H1 (cell line): ENCODE results near the gene SYNCRIP. TPM values are rescaled to one million over a fixed set of nuclear protein-coding genes. Genes with fewer than 3 reads are reported as not detected.

Source experiments
- CTCF ChIA-PET: fragments of 300-600 bp; sonication (Branson Sonifier 250); formaldehyde crosslinking; loops from one replicate; lab custom pipeline; 2021; ENCODE audit not compliant: partially characterized antibody; lab: Charles Lee
- POLR2A ChIA-PET: fragments of 300-600 bp; sonication (Branson Sonifier 250); formaldehyde crosslinking; loops from one replicate; lab custom pipeline; 2021; ENCODE audit warnings: inconsistent platforms; ENCODE audit not compliant: partially characterized antibody; lab: Charles Lee
- DNase-seq, 2 experiments: peaks; one replicate each; pipeline versions ENCODE4 v3.0.0 to v3.0.0-alpha.2; 2010 to 2022; ENCODE audit warnings: low spot score in 2 of 2, low read depth in 1 of 2, mixed read lengths in 1 of 2
- FAIRE-seq: peaks from 2 replicates; lab custom pipeline; 2011; peaks lifted over from hg19 to GRCh38; lab: Jason Lieb, UNC
- H2AFZ ChIP-seq: 2 replicates; pipeline ENCODE4 v1.8.1; 2012; ENCODE audit warnings: low read length, inconsistent platforms
- H2AK5ac ChIP-seq: 2 replicates; pipeline ENCODE4 v1.6.1; 2013; ENCODE audit warnings: low read depth, low read length
- H2BK120ac ChIP-seq: replicated peaks from 2 replicates; pipeline ENCODE3; 2013; ENCODE audit warnings: low read depth, low read length, inconsistent platforms
- H2BK12ac ChIP-seq: 2 replicates; pipeline ENCODE4 v1.6.1; 2013; ENCODE audit warnings: low read depth, low read length
- H2BK15ac ChIP-seq: 2 replicates; pipeline ENCODE4 v1.6.1; 2013; ENCODE audit warnings: low read length
- H2BK20ac ChIP-seq: 2 replicates; pipeline ENCODE4 v1.6.1; 2013; ENCODE audit warnings: low read length
- H2BK5ac ChIP-seq: 2 replicates; pipeline ENCODE4 v1.6.1; 2013; ENCODE audit warnings: low read depth, low read length
- H3K14ac ChIP-seq: 2 replicates; pipeline ENCODE4 v1.6.1; 2013; ENCODE audit warnings: inconsistent platforms; ENCODE audit not compliant: insufficient read length
- H3K18ac ChIP-seq: 2 replicates; pipeline ENCODE4 v1.6.1; 2013; ENCODE audit warnings: low read length; ENCODE audit errors: extremely low read depth
- H3K23ac ChIP-seq: 2 replicates; pipeline ENCODE4 v1.6.1; 2013; ENCODE audit warnings: inconsistent platforms; ENCODE audit not compliant: insufficient read length
- H3K23me2 ChIP-seq: 2 replicates; pipeline ENCODE4 v1.6.1; 2013; ENCODE audit warnings: low read depth, low read length
- H3K27ac ChIP-seq: 2 replicates; pipeline ENCODE4 v1.6.1; 2011; ENCODE audit warnings: low read depth, low read length, inconsistent platforms
- H3K27me3 ChIP-seq, 4 experiments: replicated peaks in 1 of 4; 1 replicate in 1 of 4; 2 replicates in 3 of 4; pipeline versions ENCODE4 v1.6.1 to v1.8.1; 2011 to 2013; ENCODE audit warnings: low read length in 3 of 4, mild to moderate bottlenecking in 3 of 4, inconsistent platforms in 2 of 4, mixed read lengths in 2 of 4, moderate library complexity in 1 of 4; ENCODE audit not compliant: control insufficient read depth in 3 of 4, insufficient read depth in 3 of 4; ENCODE audit errors: extremely low read depth in 1 of 4
- H3K36me3 ChIP-seq, 4 experiments: 2 replicates each; pipeline versions ENCODE4 v1.6.1 to v1.8.1; 2011 to 2013; ENCODE audit warnings: mild to moderate bottlenecking in 4 of 4, low read length in 3 of 4, moderate library complexity in 2 of 4, control low read depth in 1 of 4, inconsistent platforms in 1 of 4; ENCODE audit not compliant: insufficient read depth in 4 of 4, control insufficient read depth in 2 of 4
- H3K4ac ChIP-seq: replicated peaks from 2 replicates; pipeline ENCODE3; 2013; ENCODE audit warnings: low read length, low read depth, mixed read lengths, inconsistent platforms; ENCODE audit not compliant: insufficient read length
- H3K4me1 ChIP-seq, 4 experiments: replicated peaks in 1 of 4; 1 replicate in 1 of 4; 2 replicates in 3 of 4; pipeline versions ENCODE4 v1.6.1 to v1.8.1; 2011 to 2013; ENCODE audit warnings: low read length in 3 of 4, inconsistent platforms in 2 of 4, mixed read lengths in 1 of 4; ENCODE audit not compliant: insufficient read depth in 4 of 4, control insufficient read depth in 3 of 4
- H3K4me2 ChIP-seq, 2 experiments: 2 replicates each; pipeline versions ENCODE4 v1.6.1 to v1.8.1; 2011 to 2013; ENCODE audit warnings: low read depth in 2 of 2, low read length in 2 of 2, control low read depth in 1 of 2, inconsistent platforms in 1 of 2, mild to moderate bottlenecking in 1 of 2; ENCODE audit not compliant: insufficient read depth in 1 of 2
- H3K4me3 ChIP-seq, 4 experiments: fragments of 200-600, 300-600 bp in 1 of 4; sonication (generic), shearing (Covaris generic), sonication (Bioruptor Twin) in 1 of 4; 2 replicates each; pipeline versions ENCODE4 v1.5.1 to v1.8.1; 2011 to 2016; ENCODE audit warnings: low read length in 4 of 4, low read depth in 3 of 4, control low read depth in 2 of 4, inconsistent platforms in 2 of 4, mild to moderate bottlenecking in 2 of 4, mixed read lengths in 1 of 4, moderate library complexity in 1 of 4; ENCODE audit not compliant: insufficient read depth in 2 of 4; ENCODE audit errors: extremely low read depth in 1 of 4
- H3K56ac ChIP-seq: replicated peaks from 2 replicates; pipeline ENCODE3; 2013; ENCODE audit warnings: low read depth, mild to moderate bottlenecking, mixed read lengths, low read length, inconsistent platforms; ENCODE audit not compliant: insufficient read length
- H3K79me1 ChIP-seq: 2 replicates; pipeline ENCODE4 v1.6.1; 2013; ENCODE audit warnings: low read depth, low read length, control low read depth
- H3K79me2 ChIP-seq, 2 experiments: 2 replicates each; pipeline versions ENCODE4 v1.6.1 to v1.8.1; 2012 to 2013; ENCODE audit warnings: low read length in 2 of 2, mild to moderate bottlenecking in 2 of 2, inconsistent platforms in 1 of 2; ENCODE audit not compliant: insufficient read depth in 2 of 2, control insufficient read depth in 1 of 2
- H3K9ac ChIP-seq, 4 experiments: replicated peaks in 1 of 4; 1 replicate in 1 of 4; 2 replicates in 3 of 4; pipeline versions ENCODE4 v1.6.1 to v1.8.1; 2011 to 2013; ENCODE audit warnings: low read depth in 3 of 4, low read length in 3 of 4, control low read depth in 2 of 4, mild to moderate bottlenecking in 2 of 4, moderate library complexity in 2 of 4, inconsistent platforms in 1 of 4; ENCODE audit errors: extremely low read depth in 1 of 4
- H3K9me3 ChIP-seq, 2 experiments: 2 replicates each; pipeline versions ENCODE4 v1.6.1 to v1.8.1; 2012 to 2013; ENCODE audit warnings: mild to moderate bottlenecking in 2 of 2, moderate library complexity in 2 of 2, control low read depth in 1 of 2, inconsistent platforms in 1 of 2, low read depth in 1 of 2, low read length in 1 of 2, mixed read lengths in 1 of 2; ENCODE audit not compliant: insufficient read depth in 2 of 2
- H4K20me1 ChIP-seq, 2 experiments: replicated peaks in 1 of 2; 2 replicates each; pipeline versions ENCODE3 to v1.8.1; 2011 to 2013; ENCODE audit warnings: inconsistent platforms in 2 of 2, low read length in 2 of 2, mild to moderate bottlenecking in 1 of 2; ENCODE audit not compliant: insufficient read depth in 2 of 2, control insufficient read depth in 1 of 2
- H4K5ac ChIP-seq: 2 replicates; pipeline ENCODE4 v1.6.1; 2013; ENCODE audit warnings: low read length, low read depth, mixed read lengths, inconsistent platforms; ENCODE audit not compliant: insufficient read length
- H4K8ac ChIP-seq: 2 replicates; pipeline ENCODE4 v1.8.0; 2013; ENCODE audit warnings: mild to moderate bottlenecking, moderate library complexity, low read length, inconsistent platforms; ENCODE audit not compliant: insufficient read depth; ENCODE audit errors: extremely low read depth
- H4K91ac ChIP-seq: replicated peaks from 2 replicates; pipeline ENCODE3; 2013; ENCODE audit warnings: low read length, mixed read lengths, inconsistent platforms; ENCODE audit not compliant: insufficient read length
- BACH1 ChIP-seq: IDR thresholded peaks from 2 replicates; pipeline ENCODE4 v1.6.1; 2012; ENCODE audit warnings: low read length, improper control_type of control experiment
- EP300 ChIP-seq, 2 experiments: IDR thresholded peaks; 1 replicate in 1 of 2; 2 replicates in 1 of 2; pipeline ENCODE4 v1.6.1; 2011 to 2012; ENCODE audit warnings: low read depth in 2 of 2, low read length in 2 of 2, mild to moderate bottlenecking in 2 of 2, borderline replicate concordance in 1 of 2, inconsistent platforms in 1 of 2, moderate library complexity in 1 of 2
- GABPA ChIP-seq: IDR thresholded peaks from 2 replicates; pipeline ENCODE4 v1.6.1; 2011; ENCODE audit warnings: mild to moderate bottlenecking, low read length, moderate library complexity, borderline replicate concordance; ENCODE audit not compliant: insufficient read depth
- HDAC6 ChIP-seq: IDR thresholded peaks from one replicate; pipeline ENCODE4 v1.7.1; 2012; ENCODE audit warnings: low read depth, mild to moderate bottlenecking, inconsistent platforms, low read length, moderate library complexity
- JUN ChIP-seq: IDR thresholded peaks from 2 replicates; pipeline ENCODE4 v1.6.1; 2011; ENCODE audit warnings: low read depth, mild to moderate bottlenecking, improper control_type of control experiment, low read length
- NRF1 ChIP-seq: IDR thresholded peaks from 2 replicates; pipeline ENCODE4 v1.6.1; 2011; ENCODE audit warnings: mild to moderate bottlenecking, low read depth, low read length, improper control_type of control experiment
- POLR2A ChIP-seq, 2 experiments: IDR thresholded peaks; 1 replicate in 1 of 2; 2 replicates in 1 of 2; pipeline ENCODE4 v1.6.1; 2011; ENCODE audit warnings: low read depth in 2 of 2, low read length in 2 of 2, mild to moderate bottlenecking in 2 of 2; ENCODE audit errors: control extremely low read depth in 1 of 2
- SIX5 ChIP-seq: IDR thresholded peaks from 2 replicates; pipeline ENCODE4 v1.6.1; 2011; ENCODE audit warnings: mild to moderate bottlenecking, low read depth, low read length
- SUZ12 ChIP-seq: fragments of 200-600 bp; sonication (generic); IDR thresholded peaks from 2 replicates; pipeline ENCODE4 v1.6.1; 2012; ENCODE audit warnings: mild to moderate bottlenecking, inconsistent platforms, low read length, moderate library complexity, mixed read lengths
- TAF1 ChIP-seq: IDR thresholded peaks from 2 replicates; pipeline ENCODE4 v1.6.1; 2011; ENCODE audit warnings: mild to moderate bottlenecking, low read depth, low read length
- TCF12 ChIP-seq: IDR thresholded peaks from 2 replicates; pipeline ENCODE4 v1.6.1; 2011; ENCODE audit warnings: low read depth, mild to moderate bottlenecking, low read length
- WGBS, 2 experiments: shearing (Covaris generic) in 1 of 2; methylation state at CpG; one replicate each; pipeline versions ENCODE4 v1.1.6 to v1.1.7; 2013 to 2015; ENCODE audit warnings: low lambda C conversion rate in 2 of 2, mixed read lengths in 2 of 2, inconsistent platforms in 1 of 2, low coverage in 1 of 2, missing lambda C conversion rate in 1 of 2; ENCODE audit not compliant: insufficient replicate concordance in 2 of 2, insufficient coverage in 1 of 2, insufficient read length in 1 of 2; ENCODE audit errors: extremely low coverage in 1 of 2, missing lambda C conversion rate in 1 of 2; 5-methylcytosine and 5-hydroxymethylcytosine counted together
- polyA plus RNA-seq, 7 experiments: library from polyadenylated mRNA; depleted of rRNA in 3 of 7; stranded (reverse) in 5 of 7; unstranded in 2 of 7; fragments of >200 nt in 5 of 7; fragments of 200-250 nt in 2 of 7; gene quantifications; 1 replicate in 5 of 7; 2 replicates in 1 of 7; 4 replicates in 1 of 7; pipeline versions ENCODE4 v1.2.1 to v1.2.3, GENCODE V29; 2011 to 2013; ENCODE audit warnings: missing spikeins in 2 of 7, mixed read lengths in 2 of 7
- total RNA-seq: library from RNA; stranded (reverse); fragmentation: NEBNext Ultra II Directional; extraction: Animal tissue kit (Norgen Biotek cat#: 25700); gene quantifications from 2 replicates; pipeline ENCODE4 v1.2.1, GENCODE V29; 2021

Gene SYNCRIP
- total and polyA plus RNA-seq, 2 of the 8 experiments (the other 6 are each of a cell fraction or from before 2014, with no cell fraction given): 16.8 to 219 TPM

- H2AK5ac ChIP-seq: no peak within 1 kb of the TSS
- H2BK20ac ChIP-seq: no peak within 1 kb of the TSS
- no peak within 1 kb of the TSS for H3K23ac ChIP-seq
- peak within 1 kb of the TSS; percentile 72 for H2BK120ac ChIP-seq
- H3K56ac ChIP-seq: peak within 1 kb of the TSS; percentile 85
- peak within 1 kb of the TSS; percentile 78 to 91 for H3K4me2 ChIP-seq
- H4K5ac ChIP-seq: peak within 1 kb of the TSS; percentile 51
- DNase-seq (peak; percentile 50 to 87), FAIRE-seq (no peak)
- peak within 1 kb of the TSS; percentile 20; the same call in 1 of the 2 replicates for H3K27ac ChIP-seq
- peak within 1 kb of the TSS; percentile 52 to 68 (median 58) for H3K9ac ChIP-seq
- H3K14ac ChIP-seq: no peak within 1 kb of the TSS
- H3K36me3 ChIP-seq: no peaks in the 10 kb centered on the region
- peak within 1 kb of the TSS; percentile 85; the same call in 1 of the 2 replicates for H2BK5ac ChIP-seq
- peak within 1 kb of the TSS; percentile 92 for H2BK12ac ChIP-seq
- H3K9me3 ChIP-seq: no peaks in the 10 kb centered on the region; a peak in 1 of 4 replicates
- peak within 1 kb of the TSS; percentile 95; the same call in 1 of the 2 replicates for H4K8ac ChIP-seq
- H3K4ac ChIP-seq: peak within 1 kb of the TSS; percentile 73
- peaks cover 0 to 20% of the 10 kb centered on the region in 2 experiments; a peak in 2 of 4 replicates for H3K79me2 ChIP-seq
- H3K79me1 ChIP-seq: no peaks in the 10 kb centered on the region
- ChIA-PET CTCF (interaction anchor here (1.0 to 1.4 kb wide), 3 partner anchors 8 to 238 kb away, joined by 4 read pairs; no protein-coding TSS in a partner anchor), POLR2A (interaction anchor here (0.6 to 5.7 kb wide), 13 partner anchors 10 to 148 kb away, joined by 3 to 57 read pairs (median 4); partner anchors contain the start of gene SYNCRIP)
- no peaks in the 10 kb centered on the region; a peak in 2 of 7 replicates for H3K27me3 ChIP-seq
- peak within 1 kb of the TSS; percentile 77 to 87 (median 81) for H3K4me3 ChIP-seq
- H3K4me1 ChIP-seq: no peaks in the 10 kb centered on the region
- H4K20me1 ChIP-seq: no peaks in the 10 kb centered on the region
- H3K23me2 ChIP-seq: peaks cover 5% of the 10 kb centered on the region
- peak within 1 kb of the TSS; percentile 98 for H4K91ac ChIP-seq
- peak within 1 kb of the TSS; percentile 60 for H2AFZ ChIP-seq
- H3K18ac ChIP-seq: peak within 1 kb of the TSS; percentile 95
- no peak within 1 kb of the TSS for H2BK15ac ChIP-seq
- WGBS, 2 experiments: 3% methylated on average over 45 of the region's 82 CpGs; no CpG with 5 or more reads in 1 of the 2 experiments
- TF ChIP-seq JUN (no peak), SIX5 (peak; percentile 45; the same call in 1 of the 2 replicates), HDAC6 (no peak), NRF1 (peak; percentile 34), POLR2A (IDR thresholded peaks at IDR 0.05; ENCODE audit: control extremely low read depth in 1 of 2, low read depth in 2 of 2, low read length in 2 of 2) (peak in 1 of 2 experiments; percentile 62; a peak in 1 of 3 replicates), GABPA (0 out of 2 replicates have a peak, but pooled peaks have one; percentile 45), TAF1 (peak; percentile 37; the same call in 1 of the 2 replicates), TCF12 (no peak), SUZ12 (peak; percentile 42; the same call in 1 of the 2 replicates), BACH1 (peak; percentile 54), EP300 (IDR thresholded peaks at IDR 0.05; ENCODE audit: borderline replicate concordance in 1 of 2, low read depth in 2 of 2, low read length in 2 of 2) (0 out of 3 replicates have a peak, but pooled peaks of 1 of the 2 experiments have one; percentile 7)
Measured at GRCh38 chr6:85593438-85594196, 49.1 kb downstream of the SYNCRIP start, which contains the start of gene SNX14. TSS of gene SNX14 (minus strand) at chr6:85593858. CDS start at chr6:85593718, 140 bp downstream.
